HG03103 (cell line): ENCODE measurements around the gene PI16.

Source experiments
- ATAC-seq: cut with Tn5 transposase; IDR thresholded peaks from one replicate; pipeline ENCODE4 v1.9.1; 2021; ENCODE audit warnings: low read depth; ENCODE audit not compliant: unreplicated experiment

The PI16 gene

DNA sequence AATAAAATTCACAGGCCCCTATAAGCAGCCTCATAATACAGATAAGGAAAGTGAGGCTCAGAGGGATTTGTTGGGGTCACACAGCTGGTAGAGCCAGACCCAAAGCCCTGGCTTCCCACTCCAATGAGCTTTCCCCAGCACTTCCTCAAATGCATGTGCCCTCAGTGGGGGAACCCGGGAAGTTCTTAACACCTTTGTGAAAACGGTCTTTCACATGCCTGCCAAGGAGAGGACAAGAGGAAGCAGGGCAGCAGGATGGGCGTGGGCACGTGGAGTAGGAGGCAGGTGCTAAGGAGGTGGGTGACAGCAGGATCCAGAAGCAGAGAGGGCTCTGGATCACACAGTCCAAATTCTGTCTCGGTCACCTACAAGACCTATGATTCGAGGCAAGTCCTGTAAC is 598 bp downstream of the PI16 start:
- ATAC-seq = no peak

- ATAC-seq = no peak
These were observed 1.3 kb downstream of the PI16 start for GRCh38 chr6:36955671-36956445.

- ATAC-seq = no peak
These were observed 1.9 kb downstream of the PI16 start for GRCh38 chr6:36956446-36956820.

- ATAC-seq = no peak
These were observed 3.3 kb downstream of the PI16 start for GRCh38 chr6:36957773-36958271.

DNA sequence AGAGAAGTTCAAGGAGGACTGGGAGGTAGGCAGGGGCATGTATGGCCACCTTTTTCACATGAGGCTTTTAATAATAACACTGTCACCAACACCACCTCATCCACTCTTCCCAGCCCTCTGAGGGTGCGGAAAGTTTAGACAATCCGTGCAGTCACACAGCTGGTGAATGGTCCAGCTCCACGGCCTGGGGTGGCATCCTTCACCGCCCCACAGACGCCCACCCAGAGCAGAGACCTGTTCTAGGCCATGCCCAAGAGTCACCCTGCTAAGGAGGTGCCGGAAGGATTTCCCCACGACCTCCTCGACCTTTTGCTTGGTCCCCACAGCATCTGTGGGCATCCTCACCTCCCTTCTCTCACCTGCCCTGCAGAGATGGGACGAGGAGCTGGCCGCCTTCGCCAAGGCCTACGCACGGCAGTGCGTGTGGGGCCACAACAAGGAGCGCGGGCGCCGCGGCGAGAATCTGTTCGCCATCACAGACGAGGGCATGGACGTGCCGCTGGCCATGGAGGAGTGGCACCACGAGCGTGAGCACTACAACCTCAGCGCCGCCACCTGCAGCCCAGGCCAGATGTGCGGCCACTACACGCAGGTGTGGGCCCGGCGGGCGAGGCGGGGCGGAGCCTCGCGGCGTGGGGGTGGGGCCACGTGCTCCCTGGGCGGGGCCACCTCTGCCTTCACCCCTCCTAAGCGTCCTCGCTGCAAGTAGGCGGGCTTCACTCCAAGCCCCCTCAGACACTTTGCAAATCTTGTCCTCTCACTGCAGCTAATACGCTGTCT is 4.4 kb downstream of the PI16 start:
- ATAC-seq = no peak

DNA sequence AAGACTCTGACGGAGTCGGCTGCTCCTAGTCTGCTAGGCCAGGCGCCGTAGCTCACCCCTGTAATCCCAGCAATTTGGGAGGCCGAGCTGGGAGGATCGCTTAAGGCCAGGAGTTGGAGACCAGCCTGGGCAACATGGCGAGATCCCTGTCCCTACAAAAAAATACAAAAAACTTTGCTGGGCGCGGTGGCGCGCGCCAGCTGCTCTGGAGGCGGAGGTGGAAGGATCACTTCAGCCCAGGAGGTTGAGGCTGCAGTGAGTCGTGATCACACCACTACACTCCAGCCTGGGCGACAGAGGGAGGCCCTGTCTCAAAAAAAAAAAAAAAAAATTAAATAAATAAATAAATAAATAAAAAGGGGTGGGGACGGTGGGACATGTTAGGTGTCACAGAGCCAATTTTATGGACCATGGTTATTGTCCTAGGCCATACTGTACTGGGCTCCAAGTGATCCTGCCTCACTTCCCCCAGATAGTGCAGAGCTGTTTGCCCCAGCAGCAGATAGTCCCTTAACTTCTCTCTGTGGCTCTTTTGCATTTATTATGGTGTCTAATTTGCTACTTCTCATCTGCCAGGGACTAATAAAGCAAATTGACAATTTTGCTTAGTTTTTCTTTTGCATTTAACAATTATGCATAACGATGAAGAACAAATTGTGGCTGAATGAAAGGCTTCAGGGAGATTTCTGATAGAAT is 5.2 kb downstream of the PI16 start:
- no peak for ATAC-seq

GRCh38 chr6:36961441-36962435 is 7.2 kb downstream of the PI16 start:
- no peak for ATAC-seq

- no peak for ATAC-seq
These were observed 8.3 kb downstream of the PI16 start for GRCh38 chr6:36962874-36963273.

GRCh38 chr6:36963451-36964290 is 9.1 kb downstream of the PI16 start:
- no peak for ATAC-seq

DNA sequence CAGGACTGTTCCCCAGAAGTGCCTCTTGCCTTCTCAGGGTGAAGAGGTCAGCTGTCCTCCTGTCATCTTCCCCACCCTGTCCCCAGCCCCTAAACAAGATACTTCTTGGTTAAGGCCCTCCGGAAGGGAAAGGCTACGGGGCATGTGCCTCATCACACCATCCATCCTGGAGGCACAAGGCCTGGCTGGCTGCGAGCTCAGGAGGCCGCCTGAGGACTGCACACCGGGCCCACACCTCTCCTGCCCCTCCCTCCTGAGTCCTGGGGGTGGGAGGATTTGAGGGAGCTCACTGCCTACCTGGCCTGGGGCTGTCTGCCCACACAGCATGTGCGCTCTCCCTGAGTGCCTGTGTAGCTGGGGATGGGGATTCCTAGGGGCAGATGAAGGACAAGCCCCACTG is 9.8 kb downstream of the PI16 start:
- no peak for ATAC-seq

- ATAC-seq = no peak
These were observed 10.4 kb downstream of the PI16 start for GRCh38 chr6:36964908-36965307.

GRCh38 chr6:36967301-36967700 is 12.8 kb downstream of the PI16 start:
- no peak for ATAC-seq

DNA sequence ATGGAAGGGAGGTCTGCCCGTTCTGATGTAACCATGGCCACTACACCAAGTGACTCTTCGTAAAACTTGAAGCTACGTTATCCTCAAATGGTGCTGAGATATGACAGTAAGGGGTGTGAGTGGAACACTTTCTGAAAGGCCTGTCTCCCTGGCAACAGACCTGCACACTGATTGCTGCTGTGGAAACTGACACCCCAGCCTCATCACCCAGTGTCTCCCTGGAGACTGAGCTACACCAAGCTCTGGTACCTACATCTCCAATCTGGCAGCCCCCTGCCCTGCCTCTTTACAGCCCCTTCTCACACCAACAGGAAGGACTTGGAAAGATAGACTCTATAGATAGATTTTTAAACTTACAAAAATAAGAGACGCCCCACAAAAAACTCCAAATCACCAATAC is 13.2 kb downstream of the PI16 start:
- no peak for ATAC-seq

DNA sequence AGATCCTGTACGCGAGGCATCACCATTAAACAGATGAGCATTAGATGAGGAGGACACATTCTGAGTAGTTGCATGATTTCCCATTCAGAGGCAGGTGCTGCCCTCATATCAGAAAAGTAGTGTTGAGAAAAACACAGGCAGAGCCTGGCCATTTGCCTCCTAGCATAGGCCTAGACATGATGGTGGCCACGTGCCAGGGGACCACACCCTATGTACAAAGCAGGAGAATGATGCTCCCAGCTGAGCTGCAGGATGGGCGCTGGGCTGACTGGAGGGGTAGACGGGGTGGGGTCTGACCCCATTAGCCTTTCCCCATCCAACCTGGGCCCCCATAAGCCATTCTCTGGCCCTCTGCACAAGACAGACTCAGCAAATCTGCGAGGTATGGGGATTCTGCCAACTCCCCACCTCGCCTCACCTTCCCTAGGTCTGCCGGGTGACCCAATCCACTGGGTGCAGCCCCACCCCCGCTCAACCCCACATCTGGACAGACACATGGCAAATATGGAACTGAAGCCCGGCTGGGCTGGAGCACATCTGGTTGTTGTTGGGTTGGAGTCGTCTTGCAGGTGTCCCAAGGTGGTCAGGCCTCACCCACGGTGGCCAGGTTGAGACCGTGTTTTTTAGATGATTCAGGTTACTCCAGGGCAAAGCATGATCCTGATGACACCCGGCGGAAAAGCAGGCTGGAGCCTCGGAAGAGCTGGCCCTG is 13.9 kb downstream of the PI16 start:
- no peak for ATAC-seq

DNA sequence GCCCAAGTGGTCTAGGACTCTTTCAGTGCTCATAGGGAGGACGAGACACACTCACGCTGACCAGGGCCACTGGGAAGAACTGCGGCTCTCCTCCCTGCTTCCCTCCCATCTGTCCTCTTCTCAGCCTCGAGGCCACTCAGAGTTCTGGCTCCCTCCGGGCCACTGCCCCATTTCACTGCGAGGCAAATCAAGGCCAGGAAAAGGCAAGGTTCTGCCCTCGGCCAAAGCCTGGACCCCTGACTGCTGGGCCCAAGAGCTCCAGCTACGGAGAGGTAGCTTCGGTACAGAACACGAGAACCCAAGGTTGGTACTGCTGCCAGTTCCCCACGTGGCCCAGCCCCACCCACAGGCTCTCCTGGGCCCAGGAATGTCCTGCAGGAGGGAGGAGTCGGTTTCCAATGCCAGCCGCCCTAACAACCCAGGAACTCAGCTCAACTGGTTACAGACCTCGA is 14.7 kb downstream of the PI16 start:
- ATAC-seq = no peak

- no peak for ATAC-seq
These were observed 15.7 kb downstream of the PI16 start for GRCh38 chr6:36969988-36970891.
